H1 (cell line): ENCODE data around the gene SLC44A1. TPM values are rescaled to one million over a fixed set of nuclear protein-coding genes. Genes with fewer than 3 reads are reported as not detected.

Experiments used
- CEBPB ChIP-seq: IDR thresholded peaks from 2 replicates; pipeline ENCODE4 v1.6.1; 2012; ENCODE audit warnings: low read depth, low read length
- CHD7 ChIP-seq: fragments of 300-600 bp; sonication (generic); IDR thresholded peaks from 2 replicates; pipeline ENCODE4 v1.7.1; 2012; ENCODE audit warnings: low read length, moderate library complexity, mild to moderate bottlenecking, inconsistent platforms; ENCODE audit not compliant: insufficient replicate concordance
- GABPA ChIP-seq: IDR thresholded peaks from 2 replicates; pipeline ENCODE4 v1.6.1; 2011; ENCODE audit warnings: mild to moderate bottlenecking, low read length, moderate library complexity, borderline replicate concordance; ENCODE audit not compliant: insufficient read depth
- JUND ChIP-seq: IDR thresholded peaks from 2 replicates; pipeline ENCODE4 v1.6.1; 2011; ENCODE audit warnings: mild to moderate bottlenecking, improper control_type of control experiment, low read length
- MAFK ChIP-seq: IDR thresholded peaks from 2 replicates; pipeline ENCODE4 v1.6.1; 2012; ENCODE audit warnings: low read depth, mild to moderate bottlenecking, improper control_type of control experiment, low read length
- POLR2AphosphoS5 ChIP-seq: IDR thresholded peaks from 2 replicates; pipeline ENCODE4 v1.6.1; 2011; ENCODE audit warnings: low read depth, low read length
- RNF2 ChIP-seq: fragments of 200-900, 300-1000 bp; sonication (generic); IDR thresholded peaks from 2 replicates; pipeline ENCODE4 v1.7.1; 2016; ENCODE audit warnings: borderline replicate concordance, low read depth, mild to moderate bottlenecking, antibody characterized with exemption, low read length; ENCODE audit not compliant: poor library complexity, severe bottlenecking; ENCODE audit errors: missing control alignments
- TEAD4 ChIP-seq: IDR thresholded peaks from 2 replicates; pipeline ENCODE4 v1.6.1; 2012; ENCODE audit warnings: low read depth, low read length, inconsistent platforms, mixed read lengths
- YY1 ChIP-seq: IDR thresholded peaks from 2 replicates; pipeline ENCODE4 v1.6.1; 2011; ENCODE audit warnings: low read depth, mild to moderate bottlenecking, low read length
- polyA plus RNA-seq, 7 experiments: library from polyadenylated mRNA; depleted of rRNA in 3 of 7; stranded (reverse) in 5 of 7; unstranded in 2 of 7; fragments of >200 nt in 5 of 7; fragments of 200-250 nt in 2 of 7; gene quantifications; 1 replicate in 5 of 7; 2 replicates in 1 of 7; 4 replicates in 1 of 7; pipeline versions ENCODE4 v1.2.1 to v1.2.3, GENCODE V29; 2011 to 2013; ENCODE audit warnings: missing spikeins in 2 of 7, mixed read lengths in 2 of 7
- total RNA-seq: library from RNA; stranded (reverse); fragmentation: NEBNext Ultra II Directional; extraction: Animal tissue kit (Norgen Biotek cat#: 25700); gene quantifications from 2 replicates; pipeline ENCODE4 v1.2.1, GENCODE V29; 2021

The SLC44A1 gene
- total and polyA plus RNA-seq, 2 of the 8 experiments (the other 6 are each of a cell fraction or from before 2014, with no cell fraction given): 30.5 to 71.2 TPM

DNA sequence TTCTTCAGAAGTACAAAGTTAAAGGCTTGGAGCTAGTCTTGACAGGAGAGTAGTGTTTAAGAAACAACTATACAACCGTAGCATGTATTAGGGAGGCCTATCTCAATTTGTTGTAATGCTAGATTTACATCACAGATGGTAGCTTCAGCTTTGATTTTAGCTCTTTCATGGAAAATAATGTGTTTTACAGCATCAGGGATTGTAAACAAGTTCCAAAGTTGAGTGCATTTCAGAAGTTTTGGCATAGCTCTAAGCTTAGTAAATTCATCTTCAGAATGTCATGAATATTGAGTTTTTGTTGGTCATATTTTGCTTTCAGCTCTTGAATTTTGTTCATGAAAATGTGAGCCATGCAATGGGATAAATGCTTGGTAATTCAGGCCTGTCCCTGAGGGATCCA is 30.7 kb downstream of the SLC44A1 start (continued):
- TF ChIP-seq CHD7 (no peak), MAFK (no peak), JUND (no peak), CEBPB (no peak), POLR2AphosphoS5 (no peak), YY1 (no peak), TEAD4 (no peak), RNF2 (no peak), GABPA (no peak)
